ENCODE data around the gene ANKIB1.

The ANKIB1 gene

GRCh38 chr7:92266415-92267241, 20.9 kb downstream of the ANKIB1 start:
- DNase-seq, result no peak

GRCh38 chr7:92268921-92269320, 23.1 kb downstream of the ANKIB1 start:
- no peak for DNase-seq

GRCh38 chr7:92275327-92275726, 29.6 kb downstream of the ANKIB1 start:
- DNase-seq, result no peak

GRCh38 chr7:92276460-92276864, 30.7 kb downstream of the ANKIB1 start:
- no peak for DNase-seq

GRCh38 chr7:92279396-92280031, 33.7 kb downstream of the ANKIB1 start:
- no peak for DNase-seq

- no peak for DNase-seq
Measured at GRCh38 chr7:92281031-92281430, 35.3 kb downstream of the ANKIB1 start.

GRCh38 chr7:92282221-92282814, 36.5 kb downstream of the ANKIB1 start:
- DNase-seq, result no peak

GRCh38 chr7:92282930-92283329, 37.2 kb downstream of the ANKIB1 start:
- DNase-seq, result no peak

GRCh38 chr7:92289321-92289720, 43.5 kb downstream of the ANKIB1 start:
- DNase-seq, result no peak

- DNase-seq, result no peak
Measured at GRCh38 chr7:92292981-92293380, 47.2 kb downstream of the ANKIB1 start.

GRCh38 chr7:92293896-92294590, 48.3 kb downstream of the ANKIB1 start:
- no peak for DNase-seq

GRCh38 chr7:92295391-92295790, 49.6 kb downstream of the ANKIB1 start:
- no peak for DNase-seq

- no peak for DNase-seq
Measured at GRCh38 chr7:92296235-92296634, 50.5 kb downstream of the ANKIB1 start.

GRCh38 chr7:92296880-92297445, 51.2 kb downstream of the ANKIB1 start:
- no peak for DNase-seq

GRCh38 chr7:92297736-92298135, 52.0 kb downstream of the ANKIB1 start:
- DNase-seq, result no peak

- DNase-seq, result no peak
Measured at GRCh38 chr7:92303761-92304160, 58.0 kb downstream of the ANKIB1 start.

- no peak for DNase-seq
Measured at GRCh38 chr7:92304406-92304893, 58.7 kb downstream of the ANKIB1 start.

- DNase-seq, result no peak
Measured at GRCh38 chr7:92306153-92306552, 60.4 kb downstream of the ANKIB1 start.

- DNase-seq, result no peak
Measured at GRCh38 chr7:92313055-92313454, 67.3 kb downstream of the ANKIB1 start.

- no peak for DNase-seq
Measured at GRCh38 chr7:92319243-92319642, 73.5 kb downstream of the ANKIB1 start.

GRCh38 chr7:92325173-92325572, 79.4 kb downstream of the ANKIB1 start:
- no peak for DNase-seq

GRCh38 chr7:92325858-92326257, 80.1 kb downstream of the ANKIB1 start:
- no peak for DNase-seq
